Endothelial cell of umbilical vein (primary cell): ENCODE data around the gene NR4A1. TPM values are rescaled to one million over a fixed set of nuclear protein-coding genes. Genes with fewer than 3 reads are reported as not detected.
A peak's percentile ranks its signal among the peaks of the same experiment; 100 is the strongest.

Source experiments
- BruUV-seq: library from RNA; stranded (reverse); fragments of 400-500 nt; replicated peaks from 2 replicates; lab custom pipeline; 2021; lab: Mats Ljungman, UMichigan
- CTCF ChIA-PET: fragments of 300-600, 350-600 bp; sonication (Branson Sonifier 250); formaldehyde crosslinking; loops from one replicate; lab custom pipeline; 2021; ENCODE audit warnings: antibody characterized with exemption, inconsistent platforms; lab: Charles Lee
- POLR2A ChIA-PET: fragments of 300-600, 350-600 bp; sonication (Branson Sonifier 250); formaldehyde crosslinking; loops from one replicate; lab custom pipeline; 2021; ENCODE audit warnings: antibody characterized with exemption, inconsistent platforms; lab: Charles Lee
- DNase-seq: peaks from one replicate; pipeline ENCODE4 v3.0.0-alpha.2; 2011; ENCODE audit warnings: low read depth, low spot score
- FAIRE-seq: peaks from 2 replicates; lab custom pipeline; 2011; peaks lifted over from hg19 to GRCh38; lab: Jason Lieb, UNC
- H2AFZ ChIP-seq: 2 replicates; pipeline ENCODE4 v1.6.0; 2012; ENCODE audit warnings: low read depth, low read length, control low read depth, inconsistent platforms
- H3K27ac ChIP-seq: 2 replicates; pipeline ENCODE4 v1.5.1; 2011; ENCODE audit warnings: low read depth, mild to moderate bottlenecking, control low read depth, low read length, moderate library complexity; ENCODE audit not compliant: insufficient read depth
- H3K27me3 ChIP-seq, 2 experiments: 2 replicates each; pipeline versions ENCODE4 v1.6.0 to v1.6.1; 2011; ENCODE audit warnings: low read length in 2 of 2, mixed read lengths in 1 of 2; ENCODE audit not compliant: control insufficient read depth in 2 of 2, insufficient read depth in 2 of 2
- H3K36me3 ChIP-seq, 2 experiments: 2 replicates in 1 of 2; 3 replicates in 1 of 2; pipeline ENCODE4 v1.5.1; 2011; ENCODE audit warnings: low read length in 2 of 2, mild to moderate bottlenecking in 1 of 2, moderate library complexity in 1 of 2; ENCODE audit not compliant: control insufficient read depth in 2 of 2, insufficient read depth in 2 of 2; ENCODE audit errors: extremely low read depth in 1 of 2
- H3K4me1 ChIP-seq: 3 replicates; pipeline ENCODE4 v1.5.1; 2011; ENCODE audit warnings: mild to moderate bottlenecking, low read length; ENCODE audit not compliant: control insufficient read depth, insufficient read depth; ENCODE audit errors: extremely low read depth
- H3K4me2 ChIP-seq: 2 replicates; pipeline ENCODE4 v1.6.1; 2011; ENCODE audit warnings: low read length, control low read depth, mixed read lengths; ENCODE audit not compliant: insufficient read depth
- H3K4me3 ChIP-seq, 3 experiments: fragments of 200-600 bp in 1 of 3; sonication (generic), shearing (Covaris generic) in 1 of 3; replicated peaks in 1 of 3; 2 replicates each; pipeline ENCODE4 v1.5.1; 2011 to 2016; ENCODE audit warnings: control low read depth in 3 of 3, low read length in 3 of 3, mild to moderate bottlenecking in 2 of 3, inconsistent platforms in 1 of 3, low read depth in 1 of 3, moderate library complexity in 1 of 3; ENCODE audit not compliant: insufficient read depth in 1 of 3
- H3K79me2 ChIP-seq: 2 replicates; pipeline ENCODE4 v1.6.0; 2012; ENCODE audit warnings: low read length, inconsistent platforms; ENCODE audit not compliant: control insufficient read depth, insufficient read depth
- H3K9ac ChIP-seq: replicated peaks from 2 replicates; pipeline ENCODE3; 2011; ENCODE audit warnings: low read length, control low read depth; ENCODE audit not compliant: insufficient read depth; ENCODE audit errors: extremely low read depth
- H3K9me1 ChIP-seq: replicated peaks from 3 replicates; pipeline ENCODE4 v1.6.0; 2011; ENCODE audit warnings: mild to moderate bottlenecking, low read length; ENCODE audit not compliant: control insufficient read depth, insufficient read depth; ENCODE audit errors: extremely low read depth
- H3K9me3 ChIP-seq: replicated peaks from 2 replicates; pipeline ENCODE4 v1.5.1; 2012; ENCODE audit warnings: low read length, inconsistent platforms; ENCODE audit not compliant: control insufficient read depth, insufficient read depth
- H4K20me1 ChIP-seq: replicated peaks from 2 replicates; pipeline ENCODE3; 2011; ENCODE audit warnings: mild to moderate bottlenecking, low read length; ENCODE audit not compliant: control insufficient read depth, insufficient read depth; ENCODE audit errors: extremely low read depth
- FOS ChIP-seq: IDR thresholded peaks from 2 replicates; pipeline ENCODE4 v1.6.1; 2011; ENCODE audit warnings: mild to moderate bottlenecking, low read length, moderate library complexity, borderline replicate concordance; ENCODE audit not compliant: insufficient read depth
- GATA2 ChIP-seq: IDR thresholded peaks from 2 replicates; pipeline ENCODE4 v1.7.0; 2011; ENCODE audit warnings: low read depth, mild to moderate bottlenecking, moderate library complexity, mixed read lengths, low read length; ENCODE audit not compliant: insufficient read length, insufficient read depth
- JUN ChIP-seq: IDR thresholded peaks from 2 replicates; pipeline ENCODE4 v1.6.1; 2011; ENCODE audit warnings: borderline replicate concordance, low read depth; ENCODE audit not compliant: insufficient read length, insufficient read depth
- MAX ChIP-seq: IDR thresholded peaks from 2 replicates; pipeline ENCODE4 v1.6.1; 2011; ENCODE audit not compliant: insufficient read depth, insufficient read length
- POLR2A ChIP-seq: IDR thresholded peaks from 2 replicates; pipeline ENCODE4 v1.6.1; 2012; ENCODE audit warnings: low read depth, mild to moderate bottlenecking, control low read depth, low read length
- POLR2AphosphoS5 ChIP-seq: IDR thresholded peaks from 2 replicates; pipeline ENCODE4 v1.6.1; 2012; ENCODE audit warnings: low read depth, mild to moderate bottlenecking, control low read depth, low read length, moderate library complexity; ENCODE audit not compliant: insufficient read depth
- dilution Hi-C: fragments of 300-500 bp; cut with MboI; formaldehyde crosslinking; loops from one replicate; pipeline ENCODE4 v1.15.0; 2019; ENCODE audit warnings: low sequenced_read_pairs; ENCODE audit not compliant: extremely low pct_ligation_motif_present
- intact Hi-C: fragments of 100-400 bp; cut with micrococcal nuclease; formaldehyde crosslinking; loops from one replicate; pipeline ENCODE4 v1.10.0; 2022
- polyA plus RNA-seq, 4 experiments: library from polyadenylated mRNA; depleted of rRNA in 3 of 4; stranded (reverse) in 3 of 4; unstranded in 1 of 4; fragments of >200 nt; gene quantifications; 2 replicates each; pipeline versions ENCODE4 v1.2.1 to v1.2.3, GENCODE V29; 2011 to 2012; ENCODE audit warnings: missing spikeins in 1 of 4
- total RNA-seq: library from RNA; stranded (reverse); gene quantifications from 2 replicates; pipeline ENCODE4 v1.2.3, GENCODE V29; 2021

NR4A1 gene
- total and polyA plus RNA-seq, 2 donors (not counting 3 experiments of a cell fraction or from before 2014, with no cell fraction given) = 6.8 to 18.2 TPM

GRCh38 chr12:52006726-52007157, 44.5 kb upstream of the NR4A1 start, which contains the start of gene TAMALIN:
Gene TAMALIN (plus strand): TSS chr12:52006946. CDS start chr12:52007020, 74 bp downstream.
- peaks cover 32% of the 10 kb centered on the region for H3K79me2 ChIP-seq
- H3K27me3 ChIP-seq = no peaks in the 10 kb centered on the region
- dilution Hi-C loops (no loop called here), intact Hi-C loops (no loop called here)
- no peaks in the 10 kb centered on the region for H3K9me1 ChIP-seq
- no TSS peak for BruUV-seq
- TF ChIP-seq POLR2A (peak; percentile 98), POLR2AphosphoS5 (peak; percentile 99), GATA2 (no peak), JUN (no peak)
- DNase-seq (peak; percentile 84), FAIRE-seq (peak; percentile 85)
- H3K4me2 ChIP-seq = peak within 1 kb of the TSS; percentile 68
- CTCF ChIA-PET = interaction anchor here (0.8 to 11.4 kb wide), 4 partner anchors 14 to 76 kb away, joined by 4 to 946 read pairs (median 7); no protein-coding TSS in a partner anchor
- H3K9me3 ChIP-seq = no peaks in the 10 kb centered on the region
- H2AFZ ChIP-seq = no peak within 1 kb of the TSS
- H3K9ac ChIP-seq = peak within 1 kb of the TSS; percentile 93
- no peaks in the 10 kb centered on the region for H4K20me1 ChIP-seq
- peak within 1 kb of the TSS; percentile 72 to 95 (median 83) for H3K4me3 ChIP-seq
- H3K36me3 ChIP-seq = peaks cover 11 to 12% of the 10 kb centered on the region in 2 experiments
- POLR2A ChIA-PET = interaction anchor here (0.6 to 5.8 kb wide), 29 partner anchors 9 to 998 kb away, joined by 3 to 221 read pairs (median 4); partner anchors contain the start of genes ANKRD33, ATG101 and NR4A1
- peaks cover 42% of the 10 kb centered on the region for H3K4me1 ChIP-seq
- H3K27ac ChIP-seq = peak within 1 kb of the TSS; percentile 78

GRCh38 chr12:52007158-52007921, 43.9 kb upstream of the NR4A1 start:
- dilution Hi-C loops = no loop called here
- Histone ChIP-seq H3K9me3 (no peaks in the 10 kb centered on the region), H3K9me1 (no peaks in the 10 kb centered on the region), H3K4me1 (peaks cover 42% of the 10 kb centered on the region), H3K9ac (peak overlapping the region; percentile 93), H3K4me2 (peak overlapping the region; percentile 68), H3K79me2 (peaks cover 32% of the 10 kb centered on the region), H3K27ac (peak overlapping the region; percentile 78), H3K4me3 (peak overlapping the region; percentile 72 to 95 (median 83)), H2AFZ (no peak overlapping the region), H3K36me3 (peaks cover 14 to 15% of the 10 kb centered on the region in 2 experiments), H4K20me1 (no peaks in the 10 kb centered on the region), H3K27me3 (no peaks in the 10 kb centered on the region)
- peak; percentile 47 for DNase-seq
- FAIRE-seq = no peak
- POLR2A ChIA-PET = interaction anchor here (0.6 to 5.8 kb wide), 19 partner anchors 10 to 998 kb away, joined by 3 to 221 read pairs (median 5); partner anchors contain the start of gene NR4A1
- TF ChIP-seq MAX (no peak), JUN (no peak), FOS (no peak), POLR2AphosphoS5 (peak; percentile 14)
- TSS peak; percentile 33 for BruUV-seq
- CTCF ChIA-PET = interaction anchor here (0.8 to 11.4 kb wide), 5 partner anchors 14 to 75 kb away, joined by 3 to 946 read pairs (median 5); no protein-coding TSS in a partner anchor
- intact Hi-C loops = no loop called here
